Liver (tissue), 3 donors: ENCODE results near the gene MMGT1.

Experiments
- ATF3 ChIP-seq: IDR thresholded peaks from 2 replicates; pipeline ENCODE4 v1.6.1; 2016; ENCODE audit warnings: antibody characterized with exemption
- CTCF ChIP-seq: fragments of 150-350 bp; IDR thresholded peaks from 2 replicates; pipeline ENCODE4 v1.5.1; 2017; ENCODE audit warnings: improper control_type of control experiment, low read depth, low read length; ENCODE audit not compliant: missing input control
- EGR1 ChIP-seq, 2 donors: IDR thresholded peaks; 2 replicates each; pipeline ENCODE4 v1.6.1; 2016 to 2018; ENCODE audit warnings: antibody characterized with exemption in 2 of 2, low read depth in 2 of 2
- GABPA ChIP-seq, 2 donors: IDR thresholded peaks in 1 of 2; conservative IDR thresholded peaks in 1 of 2; 2 replicates each; pipeline ENCODE4 v1.6.1; 2016; ENCODE audit warnings: antibody characterized with exemption in 2 of 2, mild to moderate bottlenecking in 1 of 2, moderate library complexity in 1 of 2
- HNF4A ChIP-seq, 2 donors: conservative IDR thresholded peaks; 2 replicates each; pipeline ENCODE4 v1.6.1; 2016; ENCODE audit warnings: antibody characterized with exemption in 2 of 2, mild to moderate bottlenecking in 2 of 2
- JUND ChIP-seq, 2 donors: IDR thresholded peaks; 2 replicates each; pipeline ENCODE4 v1.6.1; 2016; ENCODE audit warnings: antibody characterized with exemption in 2 of 2
- RAD21 ChIP-seq, 2 donors: IDR thresholded peaks; 2 replicates each; pipeline ENCODE4 v1.6.1; 2016; ENCODE audit warnings: antibody characterized with exemption in 2 of 2, mild to moderate bottlenecking in 2 of 2
- REST ChIP-seq: IDR thresholded peaks from 2 replicates; pipeline ENCODE4 v1.6.1; 2016; ENCODE audit warnings: antibody characterized with exemption, mild to moderate bottlenecking
- SP1 ChIP-seq: IDR thresholded peaks from 2 replicates; pipeline ENCODE4 v1.6.1; 2018; ENCODE audit warnings: antibody characterized with exemption, mild to moderate bottlenecking
- TAF1 ChIP-seq: conservative IDR thresholded peaks from 2 replicates; pipeline ENCODE4 v1.6.1; 2016; ENCODE audit warnings: antibody characterized with exemption, mild to moderate bottlenecking
- YY1 ChIP-seq: IDR thresholded peaks from 2 replicates; pipeline ENCODE4 v1.6.1; 2016; ENCODE audit warnings: antibody characterized with exemption, mild to moderate bottlenecking
- ZBTB33 ChIP-seq: IDR thresholded peaks from 2 replicates; pipeline ENCODE4 v1.6.1; 2016; ENCODE audit warnings: antibody characterized with exemption
- donor health status: healthy.
- donor health status: healthy.

GRCh38 chrX:135977611-135978010 is 3.8 kb upstream of the MMGT1 start:
- TF ChIP-seq CTCF (no peak), REST (no peak), SP1 (no peak), YY1 (no peak), ATF3 (no peak), JUND (IDR thresholded peaks at IDR 0.05) (no peak), RAD21 (IDR thresholded peaks at IDR 0.05) (no peak), HNF4A (conservative IDR thresholded peaks at IDR 0.05) (no peak), GABPA (IDR thresholded peaks at IDR 0.05 in 1 of 2, conservative IDR thresholded peaks at IDR 0.05 in 1 of 2) (no peak), TAF1 (no peak), EGR1 (IDR thresholded peaks at IDR 0.05; ENCODE audit: low read depth in 2 of 2) (no peak), ZBTB33 (no peak)
